Measurements from ENCODE around the gene CNDP1. TPM values are rescaled to one million over a fixed set of nuclear protein-coding genes. Genes with fewer than 3 reads are reported as not detected.

Gene CNDP1
- total RNA-seq, 1 donor from 2014 or later, result 0.27 TPM

- Mint-ChIP-seq H3K4me1 (ENCODE audit: low read depth, unreplicated experiment) (no peaks in the 10 kb centered on the region), H3K27me3 (ENCODE audit: unreplicated experiment) (no peaks in the 10 kb centered on the region), H3K36me3 (ENCODE audit: unreplicated experiment) (no peaks in the 10 kb centered on the region), H3K27ac (ENCODE audit: unreplicated experiment) (no peak overlapping the region), H3K9me3 (ENCODE audit: unreplicated experiment) (no peaks in the 10 kb centered on the region), H3K4me3 (ENCODE audit: unreplicated experiment) (no peak overlapping the region)
- TF ChIP-seq CTCF (IDR thresholded peaks at IDR 0.05; ENCODE audit: partially characterized antibody, unreplicated experiment), result no peak
- DNase-seq, result no peak
These were observed 54.7 kb downstream of the CNDP1 start for GRCh38 chr18:74589021-74589420.

- H3K9me3 Mint-ChIP-seq (ENCODE audit: unreplicated experiment), result no peaks in the 10 kb centered on the region
- DNase-seq, result no peak
- H3K4me1 Mint-ChIP-seq (ENCODE audit: low read depth, unreplicated experiment), result no peaks in the 10 kb centered on the region
- TF ChIP-seq CTCF (IDR thresholded peaks at IDR 0.05; ENCODE audit: partially characterized antibody, unreplicated experiment), result no peak
- no peaks in the 10 kb centered on the region for H3K27me3 Mint-ChIP-seq (ENCODE audit: unreplicated experiment)
- H3K27ac Mint-ChIP-seq (ENCODE audit: unreplicated experiment), result no peak overlapping the region
- H3K36me3 Mint-ChIP-seq (ENCODE audit: unreplicated experiment), result no peaks in the 10 kb centered on the region
- no peak overlapping the region for H3K4me3 Mint-ChIP-seq (ENCODE audit: unreplicated experiment)
These were observed 55.5 kb downstream of the CNDP1 start for GRCh38 chr18:74589811-74590210.

GRCh38 chr18:74590671-74591070 lies 56.4 kb downstream of the CNDP1 start:
- peaks cover 2% of the 10 kb centered on the region for H3K4me1 Mint-ChIP-seq (ENCODE audit: low read depth, unreplicated experiment)
- no peaks in the 10 kb centered on the region for H3K9me3 Mint-ChIP-seq (ENCODE audit: unreplicated experiment)
- TF ChIP-seq CTCF (IDR thresholded peaks at IDR 0.05; ENCODE audit: partially characterized antibody, unreplicated experiment), result no peak
- H3K4me3 Mint-ChIP-seq (ENCODE audit: unreplicated experiment), result no peak overlapping the region
- H3K36me3 Mint-ChIP-seq (ENCODE audit: unreplicated experiment), result no peaks in the 10 kb centered on the region
- no peaks in the 10 kb centered on the region for H3K27me3 Mint-ChIP-seq (ENCODE audit: unreplicated experiment)
- no peak for DNase-seq
- H3K27ac Mint-ChIP-seq (ENCODE audit: unreplicated experiment), result no peak overlapping the region

- Mint-ChIP-seq H3K4me1 (ENCODE audit: low read depth, unreplicated experiment) (peaks cover 5% of the 10 kb centered on the region), H3K27ac (ENCODE audit: unreplicated experiment) (no peak overlapping the region), H3K36me3 (ENCODE audit: unreplicated experiment) (no peaks in the 10 kb centered on the region), H3K27me3 (ENCODE audit: unreplicated experiment) (peaks cover 6% of the 10 kb centered on the region), H3K4me3 (ENCODE audit: unreplicated experiment) (peak overlapping the region; percentile 7), H3K9me3 (ENCODE audit: unreplicated experiment) (peaks cover 7% of the 10 kb centered on the region)
- TF ChIP-seq CTCF (IDR thresholded peaks at IDR 0.05; ENCODE audit: partially characterized antibody, unreplicated experiment), result no peak
- DNase-seq, result no peak
These were observed 61.1 kb downstream of the CNDP1 start for GRCh38 chr18:74595431-74595830.

GRCh38 chr18:74597034-74597661 lies 62.8 kb downstream of the CNDP1 start:
- Mint-ChIP-seq H3K4me1 (ENCODE audit: low read depth, unreplicated experiment) (peaks cover 5% of the 10 kb centered on the region), H3K27ac (ENCODE audit: unreplicated experiment) (peak overlapping the region; percentile 98)

More at GRCh38 chr18:74597034-74597661, 62.8 kb downstream of the CNDP1 start:
- Mint-ChIP-seq H3K4me3 (ENCODE audit: unreplicated experiment) (peak overlapping the region; percentile 93), H3K27me3 (ENCODE audit: unreplicated experiment) (peaks cover 6% of the 10 kb centered on the region), H3K9me3 (ENCODE audit: unreplicated experiment) (peaks cover 8% of the 10 kb centered on the region), H3K36me3 (ENCODE audit: unreplicated experiment) (no peaks in the 10 kb centered on the region)
- no peak for TF ChIP-seq CTCF (IDR thresholded peaks at IDR 0.05; ENCODE audit: partially characterized antibody, unreplicated experiment)
- peak; percentile 79 for DNase-seq

Measured in glutamatergic neuron (in vitro differentiated cells).